Bone marrow (tissue), 2 donors: ENCODE measurements around the gene NKAIN2.
"Not testable (repeated sequence)": the region's sequence is repeated elsewhere in the genome, so short reads cannot be mapped to it uniquely, and the experiment has no call there.

Experiments
- DNase-seq, 2 donors: peaks; one replicate each; lab custom pipeline; 2025; lab: John Stamatoyannopoulos, UW

Gene NKAIN2

GRCh38 chr6:124334359-124334758 lies 530.7 kb downstream of the NKAIN2 start:
- no peak for DNase-seq

GRCh38 chr6:124339610-124340334 lies 536.1 kb downstream of the NKAIN2 start:
- DNase-seq = no peak

GRCh38 chr6:124348339-124348738 lies 544.7 kb downstream of the NKAIN2 start:
- not testable (repeated sequence) for DNase-seq

GRCh38 chr6:124355146-124355545 lies 551.5 kb downstream of the NKAIN2 start:
- DNase-seq = no peak

GRCh38 chr6:124356276-124356810 lies 552.7 kb downstream of the NKAIN2 start:
- no peak for DNase-seq

- no peak for DNase-seq
Observed at GRCh38 chr6:124356811-124357210, 553.1 kb downstream of the NKAIN2 start.

GRCh38 chr6:124368131-124368530 lies 564.5 kb downstream of the NKAIN2 start:
- DNase-seq = no peak

- no peak for DNase-seq
Observed at GRCh38 chr6:124371974-124372475, 568.4 kb downstream of the NKAIN2 start.

GRCh38 chr6:124373386-124373785 lies 569.7 kb downstream of the NKAIN2 start:
- no peak for DNase-seq

- no peak for DNase-seq
Observed at GRCh38 chr6:124389127-124389526, 585.5 kb downstream of the NKAIN2 start.

- no peak for DNase-seq
Observed at GRCh38 chr6:124393536-124393935, 589.9 kb downstream of the NKAIN2 start.

- DNase-seq = no peak
Observed at GRCh38 chr6:124396361-124396760, 592.7 kb downstream of the NKAIN2 start.

GRCh38 chr6:124400261-124400999 lies 596.8 kb downstream of the NKAIN2 start:
- no peak for DNase-seq

GRCh38 chr6:124410425-124410824 lies 606.8 kb downstream of the NKAIN2 start:
- DNase-seq = not testable (repeated sequence)

- not testable (repeated sequence) for DNase-seq
Observed at GRCh38 chr6:124412657-124413056, 609.0 kb downstream of the NKAIN2 start.

- no peak for DNase-seq
Observed at GRCh38 chr6:124420116-124420840, 616.6 kb downstream of the NKAIN2 start.

GRCh38 chr6:124423621-124424020 lies 620.0 kb downstream of the NKAIN2 start:
- no peak for DNase-seq

GRCh38 chr6:124430740-124431318 lies 627.2 kb downstream of the NKAIN2 start:
- no peak for DNase-seq

GRCh38 chr6:124432620-124433019 lies 629.0 kb downstream of the NKAIN2 start:
- no peak for DNase-seq

GRCh38 chr6:124433387-124434160 lies 629.9 kb downstream of the NKAIN2 start:
- DNase-seq = no peak

GRCh38 chr6:124434421-124434820 lies 630.8 kb downstream of the NKAIN2 start:
- DNase-seq = no peak
